Pulmonary artery endothelial cell (primary cell): ENCODE data around the gene WWOX. TPM values are rescaled to one million over a fixed set of nuclear protein-coding genes. Genes with fewer than 3 reads are reported as not detected.

Experiments used
- DNase-seq: peaks from one replicate; pipeline ENCODE4 v3.0.0-alpha.2; 2011; ENCODE audit warnings: low read depth, low spot score
- total RNA-seq: library from RNA; depleted of rRNA; stranded (reverse); fragments of >200 nt; gene quantifications from 2 replicates; pipeline ENCODE4 v1.2.3, GENCODE V29; 2014

Gene WWOX
- total RNA-seq, 1 donor from 2014 or later: 15.9 TPM

GRCh38 chr16:78194948-78195347, 95.5 kb downstream of the WWOX start:
- DNase-seq: no peak

GRCh38 chr16:78195797-78196196, 96.3 kb downstream of the WWOX start:
- DNase-seq: no peak

GRCh38 chr16:78196502-78196901, 97.0 kb downstream of the WWOX start:
- no peak for DNase-seq

GRCh38 chr16:78198288-78198687, 98.8 kb downstream of the WWOX start:
- no peak for DNase-seq

GRCh38 chr16:78199325-78200022, 100.0 kb downstream of the WWOX start:
- no peak for DNase-seq

- no peak for DNase-seq
Observed at GRCh38 chr16:78200023-78200389, 100.6 kb downstream of the WWOX start.

- DNase-seq: no peak
Observed at GRCh38 chr16:78200623-78201096, 101.2 kb downstream of the WWOX start.

GRCh38 chr16:78205506-78205905, 106.1 kb downstream of the WWOX start:
- DNase-seq: no peak

- no peak for DNase-seq
Observed at GRCh38 chr16:78206623-78207223, 107.3 kb downstream of the WWOX start.

- no peak for DNase-seq
Observed at GRCh38 chr16:78209951-78210661, 110.7 kb downstream of the WWOX start.

- DNase-seq: no peak
Observed at GRCh38 chr16:78211020-78211599, 111.7 kb downstream of the WWOX start.

- no peak for DNase-seq
Observed at GRCh38 chr16:78211946-78212345, 112.5 kb downstream of the WWOX start.

- no peak for DNase-seq
Observed at GRCh38 chr16:78212674-78213073, 113.2 kb downstream of the WWOX start.

GRCh38 chr16:78213751-78214150, 114.3 kb downstream of the WWOX start:
- DNase-seq: no peak

GRCh38 chr16:78215222-78215621, 115.8 kb downstream of the WWOX start:
- no peak for DNase-seq

GRCh38 chr16:78216166-78216745, 116.8 kb downstream of the WWOX start:
- no peak for DNase-seq

GRCh38 chr16:78217276-78217675, 117.8 kb downstream of the WWOX start:
- no peak for DNase-seq

GRCh38 chr16:78218279-78218678, 118.8 kb downstream of the WWOX start:
- no peak for DNase-seq

- DNase-seq: no peak
Observed at GRCh38 chr16:78218856-78219651, 119.6 kb downstream of the WWOX start.

- no peak for DNase-seq
Observed at GRCh38 chr16:78220571-78220970, 121.1 kb downstream of the WWOX start.

- no peak for DNase-seq
Observed at GRCh38 chr16:78221892-78222291, 122.4 kb downstream of the WWOX start.
